IMR-90 (cell line): ENCODE results near the gene PIEZO2. TPM values are rescaled to one million over a fixed set of nuclear protein-coding genes. Genes with fewer than 3 reads are reported as not detected.

Experiments
- ATAC-seq: fragments of 200-7000 bp; cut with Tn5 transposase; 2 replicates; pipeline ENCODE4 v1.9.1; 2020; ENCODE audit warnings: low read depth, mild to moderate bottlenecking, moderate library complexity
- BruUV-seq: library from RNA; stranded (reverse); fragments of 400-500 nt; replicated peaks from 2 replicates; lab custom pipeline; 2021; lab: Mats Ljungman, UMichigan
- CTCF ChIA-PET: fragments of 300-600 bp; formaldehyde crosslinking; extraction: SDS; loops from one replicate; lab custom pipeline; 2021; ENCODE audit warnings: antibody characterized with exemption; lab: Yijun Ruan, JAX
- POLR2A ChIA-PET: fragments of 300-600 bp; sonication (Branson Sonifier 250); formaldehyde crosslinking; loops from one replicate; lab custom pipeline; 2022; ENCODE audit warnings: antibody characterized with exemption; ENCODE audit not compliant: unreplicated experiment; lab: Charles Lee
- DNase-seq: peaks from one replicate; pipeline ENCODE4 v3.0.0; 2013
- H2AFZ ChIP-seq: replicated peaks from 2 replicates; pipeline ENCODE3; 2013; ENCODE audit warnings: low read length, mild to moderate bottlenecking; ENCODE audit not compliant: poor library complexity
- H2AK5ac ChIP-seq: 2 replicates; pipeline ENCODE4 v1.6.1; 2013; ENCODE audit warnings: low read depth, low read length, inconsistent platforms
- H2AK9ac ChIP-seq: replicated peaks from 2 replicates; pipeline ENCODE3; 2013; ENCODE audit warnings: mild to moderate bottlenecking, low read depth, low read length, moderate library complexity; ENCODE audit not compliant: poor library complexity
- H2BK120ac ChIP-seq: 2 replicates; pipeline ENCODE4 v1.6.1; 2013; ENCODE audit warnings: low read depth, low read length, inconsistent platforms
- H2BK15ac ChIP-seq: 3 replicates; pipeline ENCODE4 v1.6.1; 2013; ENCODE audit warnings: low read depth, low read length, inconsistent platforms
- H2BK20ac ChIP-seq: 2 replicates; pipeline ENCODE4 v1.6.1; 2013; ENCODE audit warnings: low read depth, mild to moderate bottlenecking, inconsistent platforms, low read length, moderate library complexity
- H2BK5ac ChIP-seq: 2 replicates; pipeline ENCODE4 v1.6.1; 2013; ENCODE audit warnings: mild to moderate bottlenecking, low read depth, low read length, inconsistent platforms; ENCODE audit not compliant: poor library complexity, severe bottlenecking
- H3K14ac ChIP-seq: replicated peaks from 2 replicates; pipeline ENCODE4 v1.6.1; 2013; ENCODE audit warnings: low read depth, low read length, inconsistent platforms
- H3K18ac ChIP-seq: 2 replicates; pipeline ENCODE4 v1.6.1; 2013; ENCODE audit warnings: low read depth, low read length, control low read depth
- H3K23ac ChIP-seq: 2 replicates; pipeline ENCODE4 v1.6.1; 2013; ENCODE audit warnings: low read depth, low read length, inconsistent platforms
- H3K27ac ChIP-seq: 2 replicates; pipeline ENCODE4 v1.5.1; 2013; ENCODE audit warnings: mild to moderate bottlenecking, control low read depth, low read length; ENCODE audit not compliant: insufficient read depth
- H3K27me3 ChIP-seq: 2 replicates; pipeline ENCODE4 v1.6.1; 2013; ENCODE audit warnings: low read length; ENCODE audit not compliant: control insufficient read depth, insufficient read depth
- H3K36me3 ChIP-seq: 2 replicates; pipeline ENCODE4 v1.6.1; 2013; ENCODE audit warnings: low read length, mixed read lengths; ENCODE audit not compliant: control insufficient read depth, insufficient read depth
- H3K4ac ChIP-seq: 2 replicates; pipeline ENCODE4 v1.6.1; 2013; ENCODE audit warnings: low read depth, low read length, inconsistent platforms
- H3K4me1 ChIP-seq: 2 replicates; pipeline ENCODE4 v1.6.1; 2013; ENCODE audit warnings: low read length, mixed read lengths; ENCODE audit not compliant: control insufficient read depth, insufficient read depth
- H3K4me2 ChIP-seq: 2 replicates; pipeline ENCODE4 v1.6.1; 2013; ENCODE audit warnings: low read depth, mild to moderate bottlenecking, control low read depth, low read length, moderate library complexity
- H3K4me3 ChIP-seq: 2 replicates; pipeline ENCODE4 v1.5.1; 2013; ENCODE audit warnings: low read depth, mild to moderate bottlenecking, control low read depth, low read length, moderate library complexity; ENCODE audit not compliant: insufficient read depth
- H3K56ac ChIP-seq: 2 replicates; pipeline ENCODE4 v1.6.1; 2013; ENCODE audit warnings: low read length, inconsistent platforms; ENCODE audit not compliant: insufficient read depth; ENCODE audit errors: extremely low read depth
- H3K79me1 ChIP-seq, 2 experiments: 2 replicates each; pipeline ENCODE4 v1.6.1; 2013; ENCODE audit warnings: low read length in 2 of 2, inconsistent platforms in 1 of 2, low read depth in 1 of 2
- H3K9ac ChIP-seq: 2 replicates; pipeline ENCODE4 v1.6.1; 2013; ENCODE audit warnings: low read depth, low read length, control low read depth
- H3K9me1 ChIP-seq: 2 replicates; pipeline ENCODE4 v1.6.1; 2013; ENCODE audit warnings: low read length, inconsistent platforms; ENCODE audit not compliant: insufficient read depth
- H3K9me3 ChIP-seq: 2 replicates; pipeline ENCODE4 v1.6.1; 2013; ENCODE audit warnings: low read length; ENCODE audit not compliant: control insufficient read depth, insufficient read depth
- H4K20me1 ChIP-seq: 2 replicates; pipeline ENCODE4 v1.6.1; 2013; ENCODE audit warnings: low read length, inconsistent platforms; ENCODE audit not compliant: insufficient read depth
- H4K5ac ChIP-seq: 2 replicates; pipeline ENCODE4 v1.6.1; 2013; ENCODE audit warnings: mild to moderate bottlenecking, low read depth, low read length, control low read depth
- H4K8ac ChIP-seq, 2 experiments: 2 replicates each; pipeline ENCODE4 v1.6.1; 2013; ENCODE audit warnings: low read depth in 2 of 2, low read length in 2 of 2, control low read depth in 1 of 2, inconsistent platforms in 1 of 2
- H4K91ac ChIP-seq: 2 replicates; pipeline ENCODE4 v1.6.1; 2013; ENCODE audit warnings: low read depth, low read length, inconsistent platforms; ENCODE audit not compliant: insufficient read depth
- CEBPB ChIP-seq: IDR thresholded peaks from 2 replicates; pipeline ENCODE4 v1.6.1; 2012; ENCODE audit warnings: low read depth, low read length, improper control_type of control experiment
- CHD1 ChIP-seq: IDR thresholded peaks from 2 replicates; pipeline ENCODE4 v1.6.1; 2012; ENCODE audit warnings: low read depth, low read length, improper control_type of control experiment
- FOS ChIP-seq: fragments of 150-350 bp; IDR thresholded peaks from 2 replicates; pipeline ENCODE4 v1.6.1; 2016; ENCODE audit warnings: low read depth, low read length
- MAZ ChIP-seq: IDR thresholded peaks from 2 replicates; pipeline ENCODE4 v1.6.1; 2012; ENCODE audit warnings: low read depth, mild to moderate bottlenecking, low read length, improper control_type of control experiment, moderate library complexity, borderline replicate concordance
- MXI1 ChIP-seq: IDR thresholded peaks from 2 replicates; pipeline ENCODE4 v1.6.1; 2012; ENCODE audit warnings: low read depth, mild to moderate bottlenecking, low read length, moderate library complexity, borderline replicate concordance
- POLR2A ChIP-seq: IDR thresholded peaks from 2 replicates; pipeline ENCODE4 v1.6.1; 2012; ENCODE audit warnings: mild to moderate bottlenecking, low read depth, low read length
- RAD21 ChIP-seq: IDR thresholded peaks from 2 replicates; pipeline ENCODE4 v1.6.1; 2012; ENCODE audit warnings: low read length, improper control_type of control experiment
- RCOR1 ChIP-seq: IDR thresholded peaks from 2 replicates; pipeline ENCODE4 v1.6.1; 2012; ENCODE audit warnings: mild to moderate bottlenecking, low read length, improper control_type of control experiment; ENCODE audit not compliant: insufficient replicate concordance
- RFX5 ChIP-seq: IDR thresholded peaks from 2 replicates; pipeline ENCODE4 v1.8.0; 2012; ENCODE audit warnings: low read depth, mild to moderate bottlenecking, low read length, moderate library complexity
- SMC3 ChIP-seq: fragments of 150-350 bp; IDR thresholded peaks from 2 replicates; pipeline ENCODE4 v1.6.1; 2016; ENCODE audit warnings: low read depth, mild to moderate bottlenecking, antibody characterized with exemption, low read length, moderate library complexity
- WGBS, 2 experiments: methylation state at CpG; one replicate each; pipeline versions ENCODE4 v1.1.5 to v1.1.7; 2013; ENCODE audit warnings: missing lambda C conversion rate in 2 of 2; ENCODE audit not compliant: insufficient read length in 1 of 2; ENCODE audit errors: extremely low coverage in 2 of 2; 5-methylcytosine and 5-hydroxymethylcytosine counted together
- dilution Hi-C: fragments of 300-500 bp; cut with HindIII; formaldehyde crosslinking; loops from one replicate; pipeline ENCODE4 v1.14.3; 2018; ENCODE audit warnings: low sequenced_read_pairs; ENCODE audit not compliant: unreplicated experiment
- in situ Hi-C: fragments of 300-500 bp; cut with MboI; formaldehyde crosslinking; loops from 3 replicates; pipeline ENCODE4 v1.14.3; 2019; ENCODE audit warnings: low sequenced_read_pairs, inconsistent platforms, mixed read lengths
- intact Hi-C: fragments of 100-400 bp; cut with micrococcal nuclease; formaldehyde crosslinking; loops from 2 replicates; pipeline ENCODE4 v1.10.0; 2022
- polyA plus RNA-seq, 3 experiments: library from polyadenylated mRNA; depleted of rRNA; stranded (reverse); fragments of >200 nt; gene quantifications; 2 replicates each; pipeline ENCODE4 v1.2.3, GENCODE V29; 2012; ENCODE audit warnings: low replicate concordance in 1 of 3
- total RNA-seq: library from RNA; depleted of rRNA; stranded (reverse); fragments of >200 nt; gene quantifications from 2 replicates; pipeline ENCODE4 v1.2.3, GENCODE V29; 2012
- TF ChIP-seq, protein P1 (sequence below): fragments of 150-350 bp; IDR thresholded peaks from 2 replicates; pipeline ENCODE4 v1.6.1; 2017; ENCODE audit warnings: mild to moderate bottlenecking, antibody characterized with exemption, low read length, low read depth

The PIEZO2 gene
- total and polyA plus RNA-seq, 2 of the 4 experiments (the other 2 are of a cell fraction) = 2.4 to 4.1 TPM

DNA sequence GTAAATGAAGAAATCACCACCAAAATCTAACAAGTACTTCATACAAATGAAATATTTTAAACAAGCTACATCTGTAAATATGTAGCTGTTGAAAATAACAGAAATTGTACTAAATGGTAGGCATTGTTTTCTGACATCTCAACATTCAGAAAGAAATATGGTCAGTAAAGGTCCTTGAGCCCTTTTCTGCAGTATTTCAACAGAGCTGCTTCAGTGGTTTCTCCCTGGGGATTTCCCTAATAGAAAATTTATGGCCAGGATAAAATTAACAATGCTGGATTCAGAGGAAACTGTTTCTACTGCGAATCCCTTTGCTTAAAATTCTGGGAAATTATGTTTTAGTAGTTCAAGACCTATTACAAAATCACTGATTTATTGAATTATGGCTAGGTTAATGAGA, 256.6 kb downstream of the PIEZO2 start:
- no CpG with 5 or more reads among the region's 1 CpG for WGBS, 2 experiments
- H3K9ac ChIP-seq = no peak overlapping the region
- no peaks in the 10 kb centered on the region for H4K20me1 ChIP-seq
- no peaks in the 10 kb centered on the region for H3K27me3 ChIP-seq
- H3K18ac ChIP-seq = no peak overlapping the region
- H4K91ac ChIP-seq = no peak overlapping the region
- ChIA-PET CTCF (no interaction called here), POLR2A (no interaction called here)
- dilution Hi-C loops = no loop called here
- H2BK15ac ChIP-seq = no peak overlapping the region
- H3K27ac ChIP-seq = no peak overlapping the region
- no peak overlapping the region for H2BK5ac ChIP-seq
- no peak overlapping the region for H4K8ac ChIP-seq
- H2BK20ac ChIP-seq = no peak overlapping the region
- H3K14ac ChIP-seq = no peak overlapping the region
- DNase-seq = peak; percentile 20
- no peak overlapping the region for H3K56ac ChIP-seq
- no peak overlapping the region for H2BK120ac ChIP-seq
- no peak for ATAC-seq
- H3K4ac ChIP-seq = no peak overlapping the region
- H3K36me3 ChIP-seq = no peaks in the 10 kb centered on the region; the same call in 1 of the 2 replicates
- H3K4me3 ChIP-seq = no peak overlapping the region
- H3K23ac ChIP-seq = no peak overlapping the region
- H2AFZ ChIP-seq = no peak overlapping the region
- BruUV-seq = no TSS peak
- H3K9me3 ChIP-seq = no peaks in the 10 kb centered on the region
- H3K4me1 ChIP-seq = peaks cover 6% of the 10 kb centered on the region; the same call in 1 of the 2 replicates
- H3K9me1 ChIP-seq = peaks cover 5% of the 10 kb centered on the region
- H3K79me1 ChIP-seq = no peaks in the 10 kb centered on the region
- H3K4me2 ChIP-seq = no peak overlapping the region
- TF ChIP-seq CHD1 = no peak
- TF ChIP-seq, protein P1, sequence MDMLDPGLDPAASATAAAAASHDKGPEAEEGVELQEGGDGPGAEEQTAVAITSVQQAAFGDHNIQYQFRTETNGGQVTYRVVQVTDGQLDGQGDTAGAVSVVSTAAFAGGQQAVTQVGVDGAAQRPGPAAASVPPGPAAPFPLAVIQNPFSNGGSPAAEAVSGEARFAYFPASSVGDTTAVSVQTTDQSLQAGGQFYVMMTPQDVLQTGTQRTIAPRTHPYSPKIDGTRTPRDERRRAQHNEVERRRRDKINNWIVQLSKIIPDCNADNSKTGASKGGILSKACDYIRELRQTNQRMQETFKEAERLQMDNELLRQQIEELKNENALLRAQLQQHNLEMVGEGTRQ = no peak
- TF ChIP-seq CEBPB = no peak
- no peak for TF ChIP-seq POLR2A
- no peak for TF ChIP-seq MAZ
- no peak for TF ChIP-seq RFX5
- TF ChIP-seq SMC3 = no peak
- TF ChIP-seq MXI1 = no peak
- TF ChIP-seq RCOR1 = no peak
- no peak for TF ChIP-seq FOS
- no peak for TF ChIP-seq RAD21
- intact Hi-C loops = no loop called here
- no peak overlapping the region for H4K5ac ChIP-seq
- H2AK5ac ChIP-seq = no peak overlapping the region
- no peak overlapping the region for H2AK9ac ChIP-seq
- in situ Hi-C loops = no loop called here
